SK-N-SH (cell line): ENCODE data around the gene IRF2BP2. TPM values are rescaled to one million over a fixed set of nuclear protein-coding genes. Genes with fewer than 3 reads are reported as not detected.

Experiments
- CTCF ChIA-PET: fragments of 300-600, 350-600 bp; formaldehyde crosslinking; extraction: SDS; loops from one replicate; lab custom pipeline; 2021; lab: Yijun Ruan, JAX
- POLR2A ChIA-PET: fragments of 350-600 bp; sonication (Branson Sonifier 250); formaldehyde crosslinking; extraction: SDS; loops from one replicate; lab custom pipeline; 2020; ENCODE audit warnings: antibody characterized with exemption, inconsistent platforms; lab: Yijun Ruan, JAX
- DNase-seq: peaks from one replicate; pipeline ENCODE4 v3.0.0; 2012
- H2AFZ ChIP-seq: fragments of 200-600 bp; sonication (generic); 2 replicates; pipeline ENCODE4 v1.8.1; 2016; ENCODE audit warnings: antibody characterized with exemption, mild to moderate bottlenecking, low read depth
- H3F3A ChIP-seq: fragments of 200-600 bp; sonication (generic); replicated peaks from 2 replicates; pipeline ENCODE3; 2016; ENCODE audit warnings: antibody characterized with exemption, mild to moderate bottlenecking; ENCODE audit not compliant: insufficient read depth
- H3K27ac ChIP-seq, 2 experiments: fragments of 200-500 bp in 1 of 2; fragments of 200-600 bp in 1 of 2; sonication (Bioruptor generic) in 1 of 2; sonication (generic), shearing (Covaris generic) in 1 of 2; 2 replicates each; pipeline versions ENCODE4 v1.5.1 to v1.6.1; 2014 to 2016; ENCODE audit warnings: low read depth in 2 of 2, inconsistent platforms in 1 of 2, low read length in 1 of 2, mild to moderate bottlenecking in 1 of 2, mixed read lengths in 1 of 2
- H3K27me3 ChIP-seq: fragments of 200-600 bp; sonication (generic), shearing (Covaris generic); 2 replicates; pipeline ENCODE4 v1.6.1; 2016; ENCODE audit warnings: mixed run types; ENCODE audit not compliant: insufficient read depth
- H3K36me3 ChIP-seq, 2 experiments: fragments of 200-500 bp in 1 of 2; fragments of 200-600 bp in 1 of 2; sonication (Bioruptor generic) in 1 of 2; sonication (generic) in 1 of 2; replicated peaks in 1 of 2; 2 replicates each; pipeline versions ENCODE3 to v1.5.1; 2014 to 2016; ENCODE audit warnings: low read length in 1 of 2, mild to moderate bottlenecking in 1 of 2; ENCODE audit not compliant: insufficient read depth in 2 of 2, control insufficient read depth in 1 of 2
- H3K4me1 ChIP-seq, 2 experiments: fragments of 200-500 bp in 1 of 2; fragments of 200-600 bp in 1 of 2; sonication (Bioruptor generic) in 1 of 2; sonication (generic), shearing (Covaris generic) in 1 of 2; 2 replicates each; pipeline versions ENCODE4 v1.5.1 to v1.6.1; 2014 to 2016; ENCODE audit warnings: low read depth in 1 of 2, low read length in 1 of 2, mixed run types in 1 of 2; ENCODE audit not compliant: insufficient read depth in 2 of 2, control insufficient read depth in 1 of 2
- H3K4me2 ChIP-seq: fragments of 200-600 bp; sonication (generic), shearing (Covaris generic); 2 replicates; pipeline ENCODE4 v1.6.1; 2017; ENCODE audit warnings: mixed run types
- H3K4me3 ChIP-seq, 2 experiments: fragments of 200-500 bp in 1 of 2; fragments of 200-600 bp in 1 of 2; sonication (Bioruptor generic) in 1 of 2; sonication (generic), shearing (Covaris generic) in 1 of 2; 2 replicates each; pipeline versions ENCODE4 v1.5.1 to v1.8.1; 2014 to 2016; ENCODE audit warnings: low read depth in 2 of 2, inconsistent platforms in 1 of 2, low read length in 1 of 2, mild to moderate bottlenecking in 1 of 2, mixed read lengths in 1 of 2, moderate library complexity in 1 of 2
- H3K79me2 ChIP-seq: fragments of 200-600 bp; sonication (generic); 2 replicates; pipeline ENCODE4 v1.8.1; 2017; ENCODE audit warnings: mild to moderate bottlenecking; ENCODE audit not compliant: insufficient read depth
- H3K9ac ChIP-seq: fragments of 200-600 bp; sonication (generic); 2 replicates; pipeline ENCODE4 v1.6.1; 2017; ENCODE audit warnings: mixed run types
- H3K9me2 ChIP-seq: fragments of 200-600 bp; sonication (generic); 2 replicates; pipeline ENCODE4 v1.6.1; 2017; ENCODE audit warnings: mixed run types
- H3K9me3 ChIP-seq: fragments of 200-600 bp; sonication (generic); 2 replicates; pipeline ENCODE4 v1.6.1; 2017; ENCODE audit warnings: mixed run types, mild to moderate bottlenecking, moderate library complexity
- H4K20me1 ChIP-seq: fragments of 200-600 bp; sonication (generic); 2 replicates; pipeline ENCODE4 v1.6.1; 2017; ENCODE audit warnings: mild to moderate bottlenecking, mixed run types; ENCODE audit not compliant: insufficient read depth
- CTCF ChIP-seq: fragments of 200-600 bp; sonication (generic); IDR thresholded peaks from 2 replicates; pipeline ENCODE4 v1.6.1; 2017; ENCODE audit warnings: antibody characterized with exemption, mild to moderate bottlenecking, moderate library complexity
- EP300 ChIP-seq, 2 experiments: IDR thresholded peaks; 2 replicates each; pipeline versions ENCODE4 v1.4.0 to v1.6.1; 2012; ENCODE audit warnings: borderline replicate concordance in 1 of 2, low read depth in 1 of 2, low read length in 1 of 2
- FOSL2 ChIP-seq: IDR thresholded peaks from 2 replicates; pipeline ENCODE4 v1.4.0; 2012; ENCODE audit warnings: low read depth, mild to moderate bottlenecking, moderate library complexity, borderline replicate concordance
- FOXJ3 ChIP-seq: sonication (generic); formaldehyde crosslinking; IDR thresholded peaks from 2 replicates; pipeline ENCODE4 v1.5.1; 2020; ENCODE audit warnings: mild to moderate bottlenecking, missing genetic modification reagents
- GATA2 ChIP-seq: sonication (generic); formaldehyde crosslinking; IDR thresholded peaks from 2 replicates; pipeline ENCODE4 v1.5.0; 2020; ENCODE audit warnings: mild to moderate bottlenecking, missing genetic modification reagents
- JUND ChIP-seq: IDR thresholded peaks from 2 replicates; pipeline ENCODE4 v1.4.0; 2012
- MAX ChIP-seq: IDR thresholded peaks from 2 replicates; pipeline ENCODE4 v1.4.0; 2012; ENCODE audit warnings: low read depth
- NFIC ChIP-seq: IDR thresholded peaks from 2 replicates; pipeline ENCODE4 v1.4.0; 2012; ENCODE audit warnings: borderline replicate concordance
- PBX3 ChIP-seq: IDR thresholded peaks from 2 replicates; pipeline ENCODE4; 2012
- RAD21 ChIP-seq: IDR thresholded peaks from 2 replicates; pipeline ENCODE4 v1.6.1; 2012; ENCODE audit warnings: mild to moderate bottlenecking, low read length
- REST ChIP-seq: IDR thresholded peaks from 2 replicates; pipeline ENCODE4 v1.6.1; 2012; ENCODE audit warnings: mild to moderate bottlenecking, low read depth, low read length, moderate library complexity
- SMC3 ChIP-seq: IDR thresholded peaks from 2 replicates; pipeline ENCODE4 v1.6.1; 2012; ENCODE audit warnings: low read depth, low read length, improper control_type of control experiment
- TCF12 ChIP-seq: IDR thresholded peaks from 2 replicates; pipeline ENCODE4 v1.4.0; 2012
- USF1 ChIP-seq: IDR thresholded peaks from 2 replicates; pipeline ENCODE4 v1.4.0; 2012; ENCODE audit warnings: low read depth, borderline replicate concordance
- YY1 ChIP-seq: IDR thresholded peaks from 2 replicates; pipeline ENCODE4 v1.4.0; 2012; ENCODE audit warnings: low read depth, mild to moderate bottlenecking
- whole genome bisulfite sequencing: methylation state at CpG from one replicate; pipeline ENCODE4 v1.1.6; 2017; ENCODE audit warnings: low lambda C conversion rate; 5-methylcytosine and 5-hydroxymethylcytosine counted together
- polyA plus RNA-seq, 3 experiments: library from polyadenylated mRNA; depleted of rRNA; stranded (reverse); fragments of >200 nt; gene quantifications; 2 replicates each; pipeline ENCODE4 v1.2.3, GENCODE V29; 2012

Gene IRF2BP2
- polyA plus RNA-seq, 1 of the 3 experiments (the other 2 are of a cell fraction) = 73.9 TPM

- TF ChIP-seq CTCF (no peak), RAD21 (no peak; the same call in 1 of the 2 replicates), YY1 (no peak), REST (no peak), GATA2 (no peak), SMC3 (peak; percentile 30), FOXJ3 (no peak)
Observed at GRCh38 chr1:234610061-234610665, at the start of gene IRF2BP2 (continued).

GRCh38 chr1:234659538-234659937 is 49.6 kb upstream of the IRF2BP2 start:
- Histone ChIP-seq H3K9ac (peak overlapping the region; percentile 20; the same call in 1 of the 2 replicates), H3K79me2 (no peaks in the 10 kb centered on the region), H3K4me2 (0 out of 2 replicates have a peak overlapping the region, but pooled peaks have one; percentile 16), H3K9me2 (no peaks in the 10 kb centered on the region), H3K4me3 (no peak overlapping the region), H2AFZ (peak overlapping the region; percentile 9; the same call in 1 of the 2 replicates), H3K27me3 (no peaks in the 10 kb centered on the region), H4K20me1 (no peaks in the 10 kb centered on the region), H3K27ac (peak overlapping the region in 1 of 2 experiments; percentile 79; a peak in 2 of 4 replicates), H3K9me3 (no peaks in the 10 kb centered on the region), H3K36me3 (no peaks in the 10 kb centered on the region), H3F3A (peaks cover 17% of the 10 kb centered on the region), H3K4me1 (peaks cover 27 to 35% of the 10 kb centered on the region in 2 experiments)
- TF ChIP-seq MAX (peak; percentile 62; the same call in 1 of the 2 replicates), USF1 (no peak), JUND (peak; percentile 83), NFIC (peak; percentile 39; the same call in 1 of the 2 replicates), EP300 (IDR thresholded peaks at IDR 0.05; ENCODE audit: borderline replicate concordance in 1 of 2, low read depth in 1 of 2, low read length in 1 of 2) (peak in 1 of 2 experiments; percentile 60; a peak in 1 of 4 replicates), GATA2 (no peak), FOSL2 (peak; percentile 95), PBX3 (peak; percentile 30; the same call in 1 of the 2 replicates), TCF12 (peak; percentile 47)
- ChIA-PET POLR2A (no interaction called here), CTCF (interaction anchor here (0.6 to 0.7 kb wide), 3 partner anchors 15 to 424 kb away, joined by 3 read pairs; no protein-coding TSS in a partner anchor)
- 8% methylated on average over 8 of the region's 9 CpGs for WGBS
- DNase-seq = no peak
